ENCODE measurements around the gene ANKS1A.

Gene ANKS1A

GRCh38 chr6:35072698-35073055 lies 183.6 kb downstream of the ANKS1A start:
- DNase-seq (ENCODE audit: low read depth): no peak

GRCh38 chr6:35073211-35073610 lies 184.2 kb downstream of the ANKS1A start:
- DNase-seq (ENCODE audit: low read depth): no peak

GRCh38 chr6:35073766-35074471 lies 184.9 kb downstream of the ANKS1A start:
- no peak for DNase-seq (ENCODE audit: low read depth)

- DNase-seq (ENCODE audit: low read depth): no peak
Observed at GRCh38 chr6:35076997-35077712, 188.1 kb downstream of the ANKS1A start.

GRCh38 chr6:35077713-35078105 lies 188.7 kb downstream of the ANKS1A start:
- no peak for DNase-seq (ENCODE audit: low read depth)

GRCh38 chr6:35078226-35078850 lies 189.3 kb downstream of the ANKS1A start:
- no peak for DNase-seq (ENCODE audit: low read depth)

GRCh38 chr6:35078896-35079295 lies 189.8 kb downstream of the ANKS1A start:
- DNase-seq (ENCODE audit: low read depth): no peak

GRCh38 chr6:35079311-35080000 lies 190.4 kb downstream of the ANKS1A start:
- no peak for DNase-seq (ENCODE audit: low read depth)

GRCh38 chr6:35080016-35080680 lies 191.1 kb downstream of the ANKS1A start:
- DNase-seq (ENCODE audit: low read depth): no peak

GRCh38 chr6:35080821-35081425 lies 191.9 kb downstream of the ANKS1A start:
- DNase-seq (ENCODE audit: low read depth): no peak

GRCh38 chr6:35081426-35081851 lies 192.4 kb downstream of the ANKS1A start:
- DNase-seq (ENCODE audit: low read depth): no peak

GRCh38 chr6:35082046-35082732 lies 193.1 kb downstream of the ANKS1A start:
- no peak for DNase-seq (ENCODE audit: low read depth)

- no peak for DNase-seq (ENCODE audit: low read depth)
Observed at GRCh38 chr6:35082733-35083403, 193.8 kb downstream of the ANKS1A start.

- no peak for DNase-seq (ENCODE audit: low read depth)
Observed at GRCh38 chr6:35083507-35083906, 194.5 kb downstream of the ANKS1A start.

GRCh38 chr6:35084041-35084491 lies 195.0 kb downstream of the ANKS1A start:
- DNase-seq (ENCODE audit: low read depth): no peak

- DNase-seq (ENCODE audit: low read depth): no peak
Observed at GRCh38 chr6:35084511-35085203, 195.6 kb downstream of the ANKS1A start.

GRCh38 chr6:35085359-35086281 lies 196.6 kb downstream of the ANKS1A start:
- no peak for DNase-seq (ENCODE audit: low read depth)

GRCh38 chr6:35086282-35086632 lies 197.2 kb downstream of the ANKS1A start:
- DNase-seq (ENCODE audit: low read depth): no peak

All from fibroblast of gingiva (primary cell).